OCI-LY7 (cell line): ENCODE results near the gene IQCH.

Experiments used
- CTCF ChIP-seq: fragments of 200-600 bp; sonication (generic); conservative IDR thresholded peaks from 2 replicates; pipeline ENCODE4 v1.5.1; 2014; ENCODE audit warnings: mild to moderate bottlenecking, antibody characterized with exemption, low read length, moderate library complexity, mixed read lengths
- EZH2phosphoT487 ChIP-seq: fragments of 200-600 bp; sonication (generic); IDR thresholded peaks from 2 replicates; pipeline ENCODE4 v1.6.1; 2018; ENCODE audit warnings: low read depth, borderline replicate concordance, mild to moderate bottlenecking, mixed run types, antibody characterized with exemption, low read length, moderate library complexity, mixed read lengths

DNA sequence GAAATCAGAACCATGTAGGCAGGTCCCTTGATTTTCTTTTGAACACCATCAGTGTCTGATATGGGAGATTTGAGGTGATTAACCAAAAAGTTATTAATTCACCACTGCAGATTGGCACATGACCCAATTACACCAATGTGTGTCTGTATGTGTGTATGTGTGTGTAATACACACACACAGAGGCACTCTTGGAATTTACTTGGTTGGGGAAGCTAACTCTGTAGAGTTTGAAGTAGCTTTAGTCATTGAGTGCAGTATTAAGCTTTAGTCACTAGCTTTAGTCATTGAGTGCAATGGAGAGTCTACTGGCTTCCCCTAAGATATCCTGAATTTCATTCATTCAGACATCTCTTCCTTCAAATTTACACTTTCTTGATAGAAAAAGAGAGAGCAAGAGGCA lies 156.9 kb downstream of the IQCH start:
- no peak for TF ChIP-seq EZH2phosphoT487
- TF ChIP-seq CTCF: no peak
